ENCODE data around the gene MLST8.
"Not testable (repeated sequence)": the region's sequence is repeated elsewhere in the genome, so short reads cannot be mapped to it uniquely, and the experiment has no call there.

MLST8 gene

DNA sequence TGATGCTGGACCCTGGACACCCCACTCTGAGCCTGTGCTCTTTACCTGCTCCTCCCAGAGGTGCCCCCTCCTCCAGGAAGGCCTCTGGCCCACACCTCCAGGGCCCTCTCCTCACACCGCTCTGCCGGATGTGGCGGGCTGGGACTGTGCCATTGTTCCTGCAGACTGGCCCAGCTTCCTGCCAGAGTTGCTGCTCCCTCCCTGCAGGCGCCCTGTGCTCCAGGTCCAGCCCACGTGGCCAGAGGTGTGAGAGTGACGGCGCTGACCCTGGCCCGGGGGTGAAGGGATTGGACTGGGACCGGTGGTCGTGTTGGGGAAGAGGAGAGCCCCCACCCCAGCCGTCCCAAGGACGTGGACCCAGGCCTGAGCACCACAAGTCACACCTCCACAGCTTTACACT is 23.8 kb downstream of the MLST8 start:
- no peak for FAIRE-seq

DNA sequence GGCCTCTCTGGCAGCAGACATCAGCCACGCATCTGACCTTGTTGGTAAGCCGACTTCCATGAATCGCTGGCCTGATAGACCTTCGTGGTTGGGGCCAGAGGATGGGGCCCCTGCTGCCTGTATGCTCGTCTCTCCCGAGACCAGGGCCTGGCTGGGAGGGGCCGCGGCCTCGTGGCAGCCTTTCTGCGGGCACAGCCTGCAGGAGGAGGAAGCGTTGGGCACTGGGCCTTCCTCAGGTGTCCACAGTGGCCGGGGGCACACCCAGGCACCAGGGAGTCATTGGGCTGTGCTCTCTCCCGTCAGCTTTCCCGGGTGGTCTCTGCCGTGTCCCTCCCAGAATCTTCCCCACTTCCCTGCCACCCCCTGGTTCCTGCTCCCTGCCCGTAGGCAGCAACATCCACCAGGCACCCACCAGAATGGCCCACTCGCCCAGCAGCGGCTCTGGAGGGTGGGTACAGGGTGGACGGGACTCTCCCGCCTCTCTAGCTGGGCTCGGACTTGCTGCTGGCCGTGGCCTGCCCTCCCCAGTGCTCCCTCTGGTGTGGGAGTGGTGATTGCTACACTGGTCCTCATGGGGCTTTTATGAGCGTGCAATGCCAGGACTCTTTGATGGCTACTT is 24.5 kb downstream of the MLST8 start:
- no peak for DNase-seq (ENCODE audit: insufficient read length, low spot score)
- FAIRE-seq, result no peak

More for the DNA sequence above, 23.8 kb downstream of the MLST8 start:
- no peak for DNase-seq (ENCODE audit: insufficient read length, low spot score)

DNA sequence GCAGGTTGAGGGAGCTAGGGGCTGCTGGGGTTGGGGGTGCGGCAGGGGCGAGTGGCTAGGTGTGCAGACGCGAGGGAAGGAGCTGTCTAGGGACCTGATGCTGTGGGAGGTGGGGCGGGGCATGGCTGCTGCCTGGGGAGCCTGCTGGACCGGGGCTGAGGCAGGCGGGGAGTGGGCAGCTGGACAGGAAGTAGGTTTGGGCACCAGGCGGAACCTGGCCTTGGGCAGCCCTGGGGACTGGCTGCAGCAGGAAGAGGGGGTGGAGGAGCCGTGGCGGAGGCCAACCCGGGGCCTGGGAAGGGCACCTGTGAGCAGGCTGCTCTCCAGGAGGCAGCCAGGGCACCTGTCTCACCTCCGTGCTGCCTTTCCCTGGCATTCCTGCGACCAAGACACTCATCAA is 25.1 kb downstream of the MLST8 start:
- DNase-seq (ENCODE audit: insufficient read length, low spot score) (no peak), FAIRE-seq (no peak)

DNA sequence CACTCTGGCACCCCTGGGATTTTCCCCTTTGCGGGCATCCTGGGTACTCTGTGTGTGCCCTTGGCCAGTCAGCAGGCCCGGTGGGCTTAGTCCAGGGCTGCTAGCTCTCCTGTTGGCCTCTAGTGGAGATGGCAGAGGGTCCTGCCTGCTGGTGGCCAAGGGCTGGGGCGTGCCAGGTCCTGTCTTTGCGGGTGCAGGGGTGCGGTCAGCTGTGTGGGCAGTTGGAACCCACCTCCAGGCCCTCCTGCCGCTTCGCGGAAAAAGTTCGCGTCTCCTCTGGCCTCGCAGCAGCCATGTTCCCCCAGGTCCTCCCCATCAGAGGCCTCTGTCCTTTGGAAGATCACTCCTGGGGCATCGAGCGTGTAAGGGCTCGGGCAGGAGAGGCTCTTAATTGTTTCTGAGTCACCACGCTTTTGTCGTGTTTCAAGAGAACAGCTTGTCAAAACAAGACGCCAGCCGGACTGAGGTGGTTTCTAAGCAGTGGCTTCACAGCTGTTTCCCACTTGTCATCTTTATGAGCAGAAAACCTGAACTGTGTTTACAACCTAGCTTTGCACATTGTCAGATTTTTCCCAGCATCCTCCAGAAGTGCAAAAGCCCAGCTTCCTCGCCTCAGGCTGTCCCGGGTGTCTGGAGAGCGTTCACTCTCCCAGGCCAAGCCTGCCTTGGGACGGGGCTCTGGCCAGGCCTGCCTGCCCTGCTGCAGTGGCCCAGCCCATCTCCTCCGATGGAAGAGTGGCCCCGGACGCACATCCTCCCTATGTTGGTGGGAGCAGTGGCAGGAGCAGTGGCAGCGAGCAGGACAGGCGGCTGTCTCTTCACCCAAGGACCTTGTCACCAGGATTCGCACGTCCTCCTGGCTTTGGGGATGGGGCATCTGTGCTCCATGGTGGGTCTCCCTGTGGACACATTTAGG is 26.0 kb downstream of the MLST8 start:
- no peak for DNase-seq (ENCODE audit: insufficient read length, low spot score)
- no peak for FAIRE-seq

DNA sequence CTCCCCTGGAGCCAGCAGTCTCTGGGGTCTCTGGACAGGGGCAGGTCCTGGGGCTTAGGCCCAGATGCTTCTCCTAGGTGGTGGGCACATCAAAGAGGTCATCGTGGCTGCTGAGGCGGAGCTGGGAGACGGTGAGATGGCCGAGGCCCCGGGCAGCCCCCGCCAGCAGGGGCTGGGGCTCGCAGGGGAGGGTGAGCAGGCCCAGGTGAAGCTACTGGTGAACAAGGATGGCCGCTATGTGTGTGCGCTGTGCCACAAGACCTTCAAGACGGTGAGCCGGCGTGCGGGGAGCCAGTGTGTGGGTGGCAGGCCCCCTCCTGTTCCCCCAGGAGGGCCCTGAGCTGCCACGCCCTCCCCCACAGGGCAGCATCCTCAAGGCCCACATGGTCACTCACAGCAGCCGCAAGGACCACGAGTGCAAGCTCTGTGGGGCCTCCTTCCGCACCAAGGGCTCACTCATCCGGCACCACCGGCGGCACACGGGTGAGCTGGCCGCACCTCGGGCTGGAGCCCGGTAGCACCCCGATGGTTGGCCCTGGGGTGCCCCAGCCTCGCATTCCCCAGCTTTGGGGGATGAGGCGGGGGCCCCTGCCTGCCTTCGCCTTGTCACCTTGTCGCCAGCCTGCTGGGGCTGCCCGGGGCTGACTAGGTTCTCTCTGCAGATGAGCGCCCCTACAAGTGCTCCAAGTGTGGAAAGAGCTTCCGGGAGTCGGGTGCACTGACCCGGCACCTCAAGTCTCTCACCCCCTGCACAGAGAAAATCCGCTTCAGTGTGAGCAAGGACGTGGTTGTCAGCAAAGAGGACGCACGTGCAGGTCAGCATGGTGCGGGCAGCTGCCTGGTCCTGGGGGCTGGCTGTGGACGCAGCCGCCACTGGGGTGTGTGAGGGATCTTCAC is 27.1 kb downstream of the MLST8 start:
- no peak for DNase-seq (ENCODE audit: insufficient read length, low spot score)
- no peak for FAIRE-seq

DNA sequence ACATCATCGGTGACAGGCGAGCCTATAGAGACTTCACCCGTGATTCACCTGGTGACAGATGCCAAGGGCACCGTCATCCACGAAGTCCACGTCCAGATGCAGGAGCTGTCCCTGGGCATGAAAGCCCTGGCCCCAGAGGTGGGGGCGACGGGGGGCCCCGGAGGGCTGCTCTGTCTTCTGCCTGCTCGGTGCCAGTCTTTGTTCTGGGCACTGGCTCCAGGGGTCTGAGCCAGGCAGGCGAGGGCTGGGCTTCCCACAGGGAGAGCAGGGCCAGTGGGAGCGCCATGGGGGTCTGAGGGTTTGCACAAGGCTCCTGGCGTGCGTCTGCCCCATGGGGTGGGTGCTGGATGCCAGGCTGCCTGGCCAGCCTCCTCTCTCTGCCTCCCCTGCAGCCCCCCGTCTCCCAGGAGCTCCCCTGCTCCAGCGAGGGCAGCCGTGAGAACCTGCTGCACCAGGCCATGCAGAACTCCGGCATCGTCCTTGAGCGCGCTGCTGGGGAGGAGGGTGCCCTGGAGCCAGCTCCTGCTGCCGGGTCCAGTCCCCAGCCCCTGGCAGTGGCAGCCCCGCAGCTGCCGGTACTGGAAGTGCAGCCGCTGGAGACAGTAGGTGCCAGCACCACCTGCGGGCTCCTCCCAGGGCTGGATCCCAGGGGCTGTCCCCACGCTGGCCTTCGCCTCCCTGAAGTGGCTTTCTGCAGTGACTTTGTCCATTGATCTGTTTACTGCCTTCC is 28.0 kb downstream of the MLST8 start:
- no peak for FAIRE-seq
- no peak for DNase-seq (ENCODE audit: insufficient read length, low spot score)

DNA sequence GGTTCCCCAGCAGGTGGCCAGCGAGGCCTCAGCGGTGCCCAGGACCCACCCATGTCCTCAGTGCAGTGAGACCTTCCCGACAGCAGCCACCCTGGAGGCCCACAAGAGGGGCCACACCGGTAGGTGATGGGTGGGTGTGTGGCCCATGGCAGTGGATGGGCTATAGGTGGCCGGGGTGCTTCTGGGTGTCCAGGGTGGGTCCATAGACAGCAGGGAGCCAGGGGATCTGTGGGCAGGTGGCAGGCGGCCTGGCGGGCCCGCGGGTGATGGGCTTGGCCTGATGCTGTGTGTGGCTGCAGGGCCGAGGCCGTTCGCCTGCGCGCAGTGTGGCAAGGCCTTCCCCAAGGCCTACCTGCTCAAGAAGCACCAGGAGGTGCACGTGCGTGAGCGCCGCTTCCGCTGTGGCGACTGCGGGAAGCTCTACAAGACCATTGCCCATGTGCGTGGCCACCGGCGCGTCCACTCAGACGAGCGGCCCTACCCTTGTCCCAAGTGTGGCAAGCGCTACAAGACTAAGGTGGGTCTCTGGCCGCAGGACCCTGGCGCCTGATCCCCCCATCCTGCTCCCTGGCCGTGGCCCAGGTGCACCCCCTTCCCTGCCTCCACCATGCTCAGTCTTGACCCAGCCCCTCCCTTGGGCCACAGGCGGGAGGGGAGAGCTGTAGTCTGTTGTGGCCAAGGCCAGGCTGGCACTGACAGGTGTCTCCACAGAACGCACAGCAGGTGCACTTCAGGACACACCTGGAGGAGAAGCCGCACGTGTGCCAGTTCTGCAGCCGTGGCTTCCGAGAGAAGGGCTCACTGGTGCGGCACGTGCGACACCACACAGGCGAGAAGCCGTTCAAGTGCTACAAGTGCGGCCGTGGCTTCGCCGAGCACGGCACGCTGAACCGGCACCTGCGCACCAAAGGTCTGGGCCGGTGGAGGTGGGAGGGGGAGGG is 28.9 kb downstream of the MLST8 start:
- DNase-seq (ENCODE audit: insufficient read length, low spot score) (no peak), FAIRE-seq (no peak)

DNA sequence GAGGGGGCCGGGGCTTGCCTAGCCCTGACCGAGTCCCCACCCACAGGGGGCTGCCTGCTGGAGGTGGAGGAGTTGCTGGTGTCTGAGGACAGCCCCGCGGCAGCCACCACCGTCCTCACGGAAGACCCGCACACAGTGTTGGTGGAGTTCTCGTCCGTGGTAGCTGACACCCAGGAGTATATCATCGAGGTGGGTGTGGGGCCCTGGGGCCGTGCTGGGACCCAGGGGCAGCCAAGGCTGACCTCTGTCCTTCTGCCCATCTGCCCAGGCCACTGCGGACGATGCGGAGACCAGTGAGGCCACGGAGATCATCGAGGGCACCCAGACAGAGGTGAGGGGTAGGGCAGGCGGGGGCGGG is 29.5 kb downstream of the MLST8 start:
- FAIRE-seq (no peak), DNase-seq (ENCODE audit: insufficient read length, low spot score) (no peak)

DNA sequence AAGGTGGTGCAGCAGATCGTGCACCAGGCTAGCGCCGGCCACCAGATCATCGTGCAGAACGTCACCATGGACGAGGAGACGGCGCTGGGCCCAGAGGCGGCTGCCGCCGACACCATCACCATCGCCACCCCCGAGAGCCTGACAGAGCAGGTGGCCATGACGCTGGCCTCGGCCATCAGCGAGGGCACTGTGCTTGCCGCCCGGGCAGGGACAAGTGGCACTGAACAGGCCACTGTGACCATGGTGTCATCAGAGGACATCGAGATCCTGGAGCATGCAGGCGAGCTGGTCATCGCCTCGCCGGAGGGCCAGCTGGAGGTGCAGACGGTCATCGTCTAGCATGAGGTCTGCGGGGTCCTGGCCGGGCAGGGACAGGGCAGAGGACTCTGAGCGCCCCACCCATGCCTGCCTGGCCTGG is 30.0 kb downstream of the MLST8 start:
- FAIRE-seq (no peak), DNase-seq (ENCODE audit: insufficient read length, low spot score) (no peak)

DNA sequence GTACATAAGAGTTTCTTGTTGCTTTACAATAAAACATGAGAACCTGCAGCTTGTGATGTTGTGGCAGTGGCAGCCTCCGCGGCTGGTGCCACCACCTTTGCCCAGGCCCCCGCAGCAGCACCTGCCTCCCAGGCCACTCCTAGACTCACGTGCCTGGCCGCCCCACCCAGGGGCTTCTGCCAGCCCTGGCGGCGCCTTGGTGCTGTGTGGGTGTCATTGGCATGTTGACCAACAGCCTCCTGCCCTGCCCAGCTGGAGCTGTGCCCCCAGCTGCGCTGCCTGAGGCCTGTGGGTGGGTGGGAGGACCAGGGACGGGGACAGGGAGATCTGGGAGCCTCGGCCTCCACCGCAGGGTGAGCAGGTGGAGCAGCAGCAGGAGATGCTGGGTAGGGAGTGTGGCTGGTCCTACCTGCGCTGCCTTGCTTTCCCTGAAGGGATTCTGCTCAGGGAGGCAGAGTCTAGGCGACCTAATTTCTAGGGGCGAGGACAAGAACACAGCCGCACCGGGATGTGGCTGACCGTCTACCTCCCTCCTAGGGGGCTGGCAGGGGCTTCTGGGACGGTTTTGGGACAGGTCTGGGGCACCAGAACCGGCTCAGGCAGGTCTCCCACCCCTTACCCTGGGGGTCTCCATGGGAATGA is 30.6 kb downstream of the MLST8 start:
- DNase-seq (ENCODE audit: insufficient read length, low spot score) (no peak), FAIRE-seq (no peak)

DNA sequence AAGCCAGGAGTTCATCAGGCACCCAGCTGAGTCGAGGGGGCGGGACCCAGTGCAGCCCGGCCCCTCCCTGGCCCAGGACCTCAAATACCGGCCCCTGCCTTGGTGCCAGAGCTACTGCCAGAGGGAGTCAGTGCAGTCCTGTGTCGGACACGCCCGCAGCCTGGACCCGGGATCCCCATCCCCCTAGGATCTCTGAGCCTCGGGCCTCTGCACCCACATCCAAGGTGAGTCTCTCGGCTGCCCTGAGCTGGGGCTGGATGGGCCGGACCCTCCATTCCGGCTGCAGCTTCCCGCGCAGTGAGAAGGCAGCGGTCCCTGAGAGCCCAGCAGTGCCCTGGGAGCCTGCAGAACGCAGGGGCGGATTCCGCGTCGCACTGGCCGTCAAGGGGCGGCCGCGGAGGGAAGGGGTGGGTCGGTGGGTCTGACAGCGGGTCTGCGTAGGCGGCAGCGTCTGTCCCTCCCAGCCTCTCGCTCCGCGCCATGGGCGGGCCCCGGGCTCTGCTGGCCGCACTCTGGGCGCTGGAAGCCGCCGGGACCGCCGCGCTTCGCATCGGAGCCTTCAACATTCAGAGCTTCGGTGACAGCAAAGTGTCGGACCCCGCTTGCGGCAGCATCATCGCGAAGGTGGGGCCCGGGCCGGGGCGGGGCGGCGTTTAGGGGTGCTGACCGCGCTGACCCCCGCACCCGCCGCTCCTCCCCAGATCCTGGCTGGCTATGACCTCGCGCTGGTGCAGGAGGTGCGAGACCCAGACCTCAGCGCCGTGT is 31.3 kb downstream of the MLST8 start, which contains the start of gene DNASE1L2:
DNASE1L2 (plus strand) TSS at position 108 of the 765 bp plus-strand sequence; CDS start at position 481, 373 bp downstream.
- no peak for DNase-seq (ENCODE audit: insufficient read length, low spot score)

DNA sequence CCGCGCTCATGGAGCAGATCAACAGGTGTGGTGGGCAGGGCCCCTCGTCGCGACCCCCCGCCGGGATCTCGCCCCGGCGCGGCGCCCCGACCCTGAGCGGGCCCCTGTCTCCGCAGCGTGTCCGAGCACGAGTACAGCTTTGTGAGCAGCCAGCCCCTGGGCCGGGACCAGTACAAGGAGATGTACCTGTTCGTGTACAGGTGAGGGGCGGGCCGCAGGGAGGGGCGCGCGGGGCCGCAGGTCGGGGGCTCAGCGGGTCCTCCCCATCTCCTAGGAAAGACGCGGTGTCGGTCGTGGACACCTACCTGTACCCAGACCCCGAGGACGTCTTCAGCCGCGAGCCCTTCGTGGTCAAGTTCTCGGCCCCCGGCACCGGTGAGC is 31.8 kb downstream of the MLST8 start:
- no peak for DNase-seq (ENCODE audit: insufficient read length, low spot score)
- no peak for FAIRE-seq

More for the DNA sequence above, 31.3 kb downstream of the MLST8 start, which contains the start of gene DNASE1L2:
- no peak for FAIRE-seq

DNA sequence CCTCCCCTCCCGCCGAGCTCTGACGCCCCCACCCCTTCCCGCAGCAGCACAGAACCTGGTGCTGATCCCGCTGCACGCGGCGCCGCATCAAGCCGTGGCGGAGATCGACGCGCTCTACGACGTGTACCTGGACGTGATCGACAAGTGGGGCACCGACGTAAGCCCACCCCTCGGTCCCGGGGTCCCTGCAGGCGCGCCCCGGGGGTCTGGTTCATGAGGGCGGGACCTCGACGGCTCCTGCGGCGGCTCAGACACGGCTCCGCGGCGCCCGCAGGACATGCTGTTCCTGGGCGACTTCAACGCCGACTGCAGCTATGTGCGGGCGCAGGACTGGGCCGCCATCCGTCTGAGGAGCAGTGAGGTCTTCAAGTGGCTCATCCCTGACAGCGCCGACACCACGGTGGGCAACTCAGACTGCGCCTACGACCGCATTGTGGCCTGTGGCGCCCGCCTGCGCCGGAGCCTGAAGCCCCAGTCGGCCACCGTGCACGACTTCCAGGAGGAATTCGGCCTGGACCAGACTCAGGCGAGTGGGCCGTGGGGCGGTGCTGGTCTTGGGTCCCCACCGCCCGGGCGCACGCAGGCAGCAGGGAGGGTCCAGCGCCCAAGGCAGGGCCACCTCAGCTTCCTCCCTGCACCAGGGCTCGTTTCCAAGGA is 32.4 kb downstream of the MLST8 start:
- FAIRE-seq, result no peak
- DNase-seq (ENCODE audit: insufficient read length, low spot score), result no peak

DNA sequence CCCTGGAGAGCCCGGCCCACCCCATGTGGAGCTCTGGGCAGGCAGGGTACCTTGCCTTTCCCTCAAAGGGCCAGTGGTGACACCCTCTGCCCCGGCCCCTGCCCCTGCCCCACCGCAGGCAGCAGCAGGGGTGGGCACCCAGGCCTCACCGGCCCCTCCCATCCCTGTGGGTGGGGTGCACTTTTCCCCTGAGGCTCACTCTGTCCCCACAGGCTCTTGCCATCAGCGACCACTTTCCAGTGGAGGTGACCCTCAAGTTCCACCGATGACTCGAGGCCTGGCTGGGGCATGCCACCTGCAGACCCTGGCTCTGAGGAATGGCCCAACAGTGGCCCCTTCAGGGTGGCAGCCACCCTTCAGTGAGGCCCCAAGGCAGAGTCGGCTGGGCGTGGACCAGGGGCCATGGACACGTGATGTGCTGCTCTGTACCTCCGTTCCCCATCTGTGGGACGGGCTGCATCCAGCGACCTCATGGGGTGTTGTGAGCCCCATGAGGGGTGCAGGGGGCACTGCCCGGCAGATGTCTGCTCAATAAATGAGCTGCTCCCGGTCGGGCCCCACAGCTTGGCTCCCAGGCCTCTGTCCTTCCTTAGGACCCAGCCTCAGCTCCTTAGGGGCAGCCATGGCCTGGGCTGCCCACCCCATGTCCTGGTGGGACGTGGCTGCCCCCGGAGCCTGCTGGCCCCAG is 33.0 kb downstream of the MLST8 start:
- DNase-seq (ENCODE audit: insufficient read length, low spot score), result no peak

DNA sequence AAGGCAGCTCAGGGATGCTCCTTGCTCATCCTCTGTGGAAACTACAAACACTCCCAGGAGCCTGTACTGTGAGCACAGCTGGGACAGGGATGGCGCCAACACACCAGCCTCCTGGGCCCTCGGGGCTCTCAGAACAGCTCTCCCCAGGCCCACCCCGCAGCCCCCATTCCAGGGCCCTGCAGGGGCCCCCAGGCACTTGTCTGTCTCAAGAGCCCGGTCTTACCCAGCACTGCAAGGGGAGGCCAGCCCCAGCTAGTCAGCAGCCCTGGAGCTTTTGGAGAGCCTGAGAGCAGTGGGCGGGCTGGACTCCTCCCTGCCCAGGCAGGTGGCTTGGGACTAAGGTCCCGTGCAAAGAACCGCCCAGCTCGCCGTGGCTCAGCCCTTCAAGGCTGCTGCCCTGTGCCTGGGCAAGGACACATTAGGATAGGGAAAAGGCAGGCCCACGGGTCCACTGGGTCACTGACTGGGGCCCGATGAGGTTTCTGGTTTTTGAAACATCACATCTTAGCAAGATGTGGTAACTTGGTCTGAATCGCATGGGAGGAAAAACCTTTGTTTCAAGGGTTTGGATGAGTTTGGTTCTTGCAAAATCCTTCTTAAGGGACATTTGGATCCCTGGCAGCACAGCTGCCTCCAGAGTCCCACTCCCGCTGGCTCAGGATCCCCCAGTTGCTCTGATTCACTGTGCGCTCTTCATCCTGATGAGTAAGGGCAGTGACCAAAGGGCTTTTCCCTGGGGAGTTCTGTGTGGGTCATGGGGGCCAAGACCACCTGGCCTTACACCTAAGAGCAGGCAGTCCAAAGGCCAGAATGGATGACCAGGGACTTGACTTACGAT is 33.8 kb downstream of the MLST8 start:
- FAIRE-seq (no peak), DNase-seq (ENCODE audit: insufficient read length, low spot score) (no peak)

More for the DNA sequence above, 33.0 kb downstream of the MLST8 start:
- FAIRE-seq, result no peak

DNA sequence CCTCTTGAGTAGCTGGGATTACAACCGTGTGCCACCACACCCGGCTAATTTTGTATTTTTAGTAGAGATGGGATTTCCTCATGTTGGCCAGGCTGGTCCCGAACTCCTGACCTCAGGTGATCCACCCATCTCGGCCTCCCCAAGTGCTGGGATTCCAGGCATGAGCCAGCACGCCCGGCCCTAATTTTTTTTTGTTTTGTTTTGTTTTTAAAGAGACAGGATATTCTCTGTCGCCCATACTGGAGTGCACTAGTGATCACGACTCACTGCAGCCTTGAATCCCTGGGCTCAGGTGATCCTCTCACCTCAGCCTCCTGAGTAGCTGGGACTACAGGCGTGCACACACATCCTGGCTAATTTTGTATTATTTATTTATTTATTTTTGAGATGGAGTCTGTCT is 35.1 kb downstream of the MLST8 start:
- FAIRE-seq; DNase-seq (ENCODE audit: insufficient read length, low spot score): not testable (repeated sequence)

Measured in HTR-8/SVneo (cell line).